Mesenchymal stem cell (in vitro differentiated cells and primary cell): ENCODE results near the gene ADIG.

Experiments used
- DNase-seq: peaks from one replicate; pipeline ENCODE4 v3.0.0-alpha.2; 2013
- H2AFZ ChIP-seq: one replicate; pipeline ENCODE4 v1.6.1; 2013; ENCODE audit warnings: low read depth, mild to moderate bottlenecking, control low read depth, inconsistent platforms, low read length, moderate library complexity
- H2AK5ac ChIP-seq: 2 replicates; pipeline ENCODE4 v1.6.1; 2013; ENCODE audit warnings: low read length, moderate library complexity, mild to moderate bottlenecking, inconsistent platforms; ENCODE audit not compliant: severe bottlenecking
- H2BK120ac ChIP-seq: one replicate; pipeline ENCODE4 v1.6.1; 2013; ENCODE audit warnings: low read depth, mild to moderate bottlenecking, inconsistent platforms, low read length, moderate library complexity
- H2BK12ac ChIP-seq, 2 experiments: one replicate each; pipeline ENCODE4 v1.6.1; 2013; ENCODE audit warnings: inconsistent platforms in 2 of 2, low read length in 2 of 2, mild to moderate bottlenecking in 2 of 2, moderate library complexity in 2 of 2, control low read depth in 1 of 2
- H2BK15ac ChIP-seq: one replicate; pipeline ENCODE4 v1.6.1; 2013; ENCODE audit warnings: mild to moderate bottlenecking, low read depth, inconsistent platforms; ENCODE audit not compliant: poor library complexity, severe bottlenecking
- H2BK5ac ChIP-seq: 2 replicates; pipeline ENCODE4 v1.6.1; 2013; ENCODE audit warnings: low read depth, mild to moderate bottlenecking, low read length, control low read depth, inconsistent platforms; ENCODE audit not compliant: poor library complexity, severe bottlenecking
- H3K14ac ChIP-seq, 2 experiments: one replicate each; pipeline ENCODE4 v1.6.1; 2013; ENCODE audit warnings: inconsistent platforms in 2 of 2, low read length in 2 of 2, control low read depth in 1 of 2, mild to moderate bottlenecking in 1 of 2, moderate library complexity in 1 of 2
- H3K18ac ChIP-seq, 2 experiments: one replicate each; pipeline ENCODE4 v1.6.1; 2013; ENCODE audit warnings: inconsistent platforms in 2 of 2, low read length in 2 of 2, control low read depth in 1 of 2, low read depth in 1 of 2, mild to moderate bottlenecking in 1 of 2
- H3K23ac ChIP-seq, 2 experiments: one replicate each; pipeline ENCODE4 v1.6.1; 2013; ENCODE audit warnings: inconsistent platforms in 2 of 2, low read length in 2 of 2, mild to moderate bottlenecking in 2 of 2, moderate library complexity in 2 of 2, control low read depth in 1 of 2
- H3K27ac ChIP-seq: 2 replicates; pipeline ENCODE4 v1.5.1; 2013; ENCODE audit warnings: mild to moderate bottlenecking, moderate library complexity, low read length, control low read depth, inconsistent platforms; ENCODE audit not compliant: poor library complexity, severe bottlenecking
- H3K27me3 ChIP-seq, 2 experiments: 2 replicates each; pipeline versions ENCODE4 v1.6.1 to v1.7.0; 2013; ENCODE audit warnings: low read length in 2 of 2, mild to moderate bottlenecking in 2 of 2, moderate library complexity in 2 of 2, control low read depth in 1 of 2, inconsistent platforms in 1 of 2; ENCODE audit not compliant: control insufficient read depth in 1 of 2, insufficient read depth in 1 of 2
- H3K36me3 ChIP-seq, 2 experiments: 2 replicates each; pipeline versions ENCODE4 v1.6.1 to v1.7.0; 2013; ENCODE audit warnings: low read length in 2 of 2, control low read depth in 1 of 2, inconsistent platforms in 1 of 2, low read depth in 1 of 2, mild to moderate bottlenecking in 1 of 2; ENCODE audit not compliant: insufficient read depth in 2 of 2, control insufficient read depth in 1 of 2
- H3K4ac ChIP-seq, 2 experiments: one replicate each; pipeline ENCODE4 v1.6.1; 2013; ENCODE audit warnings: inconsistent platforms in 2 of 2, low read length in 2 of 2, mild to moderate bottlenecking in 2 of 2, moderate library complexity in 2 of 2, control low read depth in 1 of 2, low read depth in 1 of 2
- H3K4me1 ChIP-seq: 2 replicates; pipeline ENCODE4 v1.6.1; 2013; ENCODE audit warnings: low read depth, low read length, control low read depth; ENCODE audit not compliant: control insufficient read depth, insufficient read depth
- H3K4me2 ChIP-seq: 2 replicates; pipeline ENCODE4 v1.6.1; 2013; ENCODE audit warnings: low read length, mild to moderate bottlenecking, inconsistent platforms; ENCODE audit not compliant: poor library complexity, severe bottlenecking
- H3K4me3 ChIP-seq, 2 experiments: 2 replicates each; pipeline versions ENCODE4 v1.5.1 to v1.7.0; 2013; ENCODE audit warnings: low read length in 2 of 2, mild to moderate bottlenecking in 2 of 2, control low read depth in 1 of 2, low read depth in 1 of 2; ENCODE audit not compliant: insufficient read depth in 1 of 2
- H3K79me1 ChIP-seq: replicated peaks from 2 replicates; pipeline ENCODE4 v1.6.1; 2013; ENCODE audit warnings: mild to moderate bottlenecking, control low read depth, low read length, inconsistent platforms; ENCODE audit not compliant: poor library complexity, severe bottlenecking
- H3K9ac ChIP-seq: 2 replicates; pipeline ENCODE4 v1.7.0; 2013; ENCODE audit warnings: mild to moderate bottlenecking, low read length, moderate library complexity
- H3K9me3 ChIP-seq: 2 replicates; pipeline ENCODE4 v1.7.0; 2013; ENCODE audit warnings: mild to moderate bottlenecking, low read length; ENCODE audit not compliant: control insufficient read depth
- H4K8ac ChIP-seq: one replicate; pipeline ENCODE4 v1.6.1; 2013; ENCODE audit warnings: inconsistent platforms, mild to moderate bottlenecking, low read length, moderate library complexity
- H4K91ac ChIP-seq: one replicate; pipeline ENCODE4 v1.6.1; 2013; ENCODE audit warnings: mild to moderate bottlenecking, low read length, inconsistent platforms
- WGBS: methylation state at CpG from one replicate; pipeline ENCODE4 v1.1.7; 2013; ENCODE audit warnings: mixed read lengths; 5-methylcytosine and 5-hydroxymethylcytosine counted together

ADIG gene

DNA sequence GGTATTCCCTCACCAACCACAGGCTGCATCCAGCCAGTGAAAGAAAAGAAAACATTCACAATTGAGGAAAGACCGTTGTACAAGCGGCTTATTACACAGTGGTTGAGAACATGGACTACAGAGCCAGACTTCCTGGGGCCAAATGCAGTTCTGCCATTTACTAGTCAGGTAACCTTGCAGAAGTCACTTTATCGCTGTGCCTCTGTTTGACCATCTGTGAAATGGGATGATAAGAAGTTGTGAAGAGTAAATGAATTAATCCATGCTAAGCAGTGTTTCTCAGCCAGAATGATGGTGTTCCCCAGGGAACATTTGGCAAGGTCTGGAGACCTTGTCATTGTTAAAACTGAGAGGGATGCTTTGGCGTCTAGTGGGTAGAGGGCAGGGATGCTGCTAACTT, 35.5 kb downstream of the ADIG start:
- H3K4me2 ChIP-seq: no peak overlapping the region
- H3K23ac ChIP-seq: no peak overlapping the region
- H2BK5ac ChIP-seq: no peak overlapping the region
- H2AFZ ChIP-seq: no peak overlapping the region
- H2BK12ac ChIP-seq: no peak overlapping the region
- no peaks in the 10 kb centered on the region for H3K36me3 ChIP-seq
- H3K27ac ChIP-seq: no peak overlapping the region
- H3K18ac ChIP-seq: no peak overlapping the region
- peaks cover 0 to 82% of the 10 kb centered on the region in 2 experiments for H3K27me3 ChIP-seq
- no peaks in the 10 kb centered on the region for H3K79me1 ChIP-seq
- 94% methylated on average over 4 of the region's 4 CpGs for WGBS
- no peak overlapping the region for H3K14ac ChIP-seq
- no peak overlapping the region for H2BK15ac ChIP-seq
- H2BK120ac ChIP-seq: no peak overlapping the region
- no peak overlapping the region for H3K4ac ChIP-seq
- H2AK5ac ChIP-seq: no peak overlapping the region
- H4K8ac ChIP-seq: no peak overlapping the region
- H3K4me1 ChIP-seq: peaks cover 9% of the 10 kb centered on the region
- H3K9me3 ChIP-seq: no peaks in the 10 kb centered on the region
- no peak overlapping the region for H3K9ac ChIP-seq
- H3K4me3 ChIP-seq: no peak overlapping the region
- no peak overlapping the region for H4K91ac ChIP-seq
- no peak for DNase-seq

DNA sequence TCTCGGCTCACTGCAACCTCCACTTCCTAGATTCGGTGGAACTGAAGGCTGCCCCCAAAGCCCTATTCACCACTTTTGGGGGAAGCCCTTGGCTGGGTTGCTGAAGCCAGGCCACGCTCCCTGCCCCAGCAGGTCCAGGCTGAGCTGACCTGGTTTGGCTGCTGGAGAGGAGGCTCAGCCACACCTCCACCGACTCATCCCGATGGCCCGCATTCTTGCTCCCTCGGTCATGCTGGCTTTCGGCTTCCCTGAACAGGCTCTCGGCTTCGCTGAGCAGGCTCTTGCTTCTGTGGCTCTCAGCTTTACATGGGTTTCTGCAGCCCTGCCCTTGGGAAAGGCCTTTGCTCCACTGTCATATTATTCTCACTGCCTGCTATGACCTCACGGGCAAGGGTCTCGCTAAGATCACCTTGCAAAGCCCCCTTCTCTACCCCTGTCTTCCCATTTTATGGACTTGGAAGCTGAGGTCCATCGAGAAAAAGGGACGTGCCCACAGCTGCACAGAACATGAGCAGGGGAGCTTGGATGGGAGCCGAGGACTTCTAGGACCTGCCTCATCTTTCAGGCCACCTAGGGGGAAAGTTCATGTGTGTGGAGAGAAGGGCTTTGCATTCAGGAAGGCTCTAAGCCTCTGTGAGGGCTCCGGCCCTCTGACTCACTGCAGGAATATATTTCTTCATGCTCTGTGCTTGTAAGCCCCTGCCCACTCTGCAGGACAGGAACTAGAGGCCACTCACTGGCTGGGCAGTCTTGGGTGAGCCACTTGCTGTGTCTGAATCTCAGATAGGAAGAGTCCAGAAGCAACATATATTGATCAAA, 36.2 kb downstream of the ADIG start:
- 64% methylated on average over 16 of the region's 16 CpGs for WGBS
- no peak overlapping the region for H2BK12ac ChIP-seq
- no peaks in the 10 kb centered on the region for H3K36me3 ChIP-seq
- peaks cover 0 to 86% of the 10 kb centered on the region in 2 experiments for H3K27me3 ChIP-seq
- no peak overlapping the region for H2AFZ ChIP-seq
- peak overlapping the region; percentile 28 for H2AK5ac ChIP-seq
- no peak overlapping the region for H3K9ac ChIP-seq
- no peak overlapping the region for H3K18ac ChIP-seq
- H3K9me3 ChIP-seq: no peaks in the 10 kb centered on the region
- no peak overlapping the region for H2BK120ac ChIP-seq
- H3K23ac ChIP-seq: no peak overlapping the region
- H3K4me3 ChIP-seq: no peak overlapping the region
- no peak overlapping the region for H4K91ac ChIP-seq
- H3K79me1 ChIP-seq: no peaks in the 10 kb centered on the region
- H3K14ac ChIP-seq: no peak overlapping the region
- no peak overlapping the region for H2BK15ac ChIP-seq
- H2BK5ac ChIP-seq: peak overlapping the region; percentile 71
- H3K27ac ChIP-seq: peak overlapping the region; percentile 84
- peaks cover 10% of the 10 kb centered on the region for H3K4me1 ChIP-seq
- DNase-seq: peak; percentile 8
- H3K4me2 ChIP-seq: no peak overlapping the region
- H4K8ac ChIP-seq: no peak overlapping the region
- H3K4ac ChIP-seq: no peak overlapping the region

DNA sequence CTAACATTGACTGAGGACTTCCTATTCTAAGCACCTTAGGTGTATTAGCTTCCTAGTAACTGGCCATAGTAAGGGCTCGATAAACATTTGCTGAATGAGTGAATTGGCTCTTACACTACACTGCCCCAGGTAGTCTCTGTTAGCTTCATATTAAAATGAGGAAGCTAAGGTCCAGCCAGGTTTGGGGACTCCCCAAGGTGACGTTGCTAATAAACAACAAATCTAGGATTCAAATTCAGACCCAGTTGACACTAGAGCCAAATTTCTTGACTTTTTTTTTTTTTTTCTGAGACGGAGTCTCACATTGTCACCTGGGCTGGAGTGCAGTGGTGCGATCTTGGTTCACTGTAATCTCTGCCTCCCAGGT, 36.8 kb downstream of the ADIG start:
- H2BK12ac ChIP-seq: no peak overlapping the region
- H3K79me1 ChIP-seq: no peaks in the 10 kb centered on the region
- no peak overlapping the region for H3K18ac ChIP-seq
- H3K4ac ChIP-seq: no peak overlapping the region
- no peak overlapping the region for H3K4me2 ChIP-seq
- H3K23ac ChIP-seq: no peak overlapping the region
- H2BK15ac ChIP-seq: no peak overlapping the region
- H2AK5ac ChIP-seq: no peak overlapping the region
- peak overlapping the region; percentile 84 for H3K27ac ChIP-seq
- H2BK5ac ChIP-seq: no peak overlapping the region
- H3K4me3 ChIP-seq: no peak overlapping the region
- WGBS: 93% methylated on average over 4 of the region's 4 CpGs
- no peak overlapping the region for H4K91ac ChIP-seq
- no peak overlapping the region for H2AFZ ChIP-seq
- no peaks in the 10 kb centered on the region for H3K36me3 ChIP-seq
- H3K9me3 ChIP-seq: no peaks in the 10 kb centered on the region
- H3K9ac ChIP-seq: no peak overlapping the region
- peaks cover 0 to 86% of the 10 kb centered on the region in 2 experiments for H3K27me3 ChIP-seq
- no peak overlapping the region for H4K8ac ChIP-seq
- H3K14ac ChIP-seq: no peak overlapping the region
- peaks cover 14% of the 10 kb centered on the region for H3K4me1 ChIP-seq
- no peak for DNase-seq
- no peak overlapping the region for H2BK120ac ChIP-seq

DNA sequence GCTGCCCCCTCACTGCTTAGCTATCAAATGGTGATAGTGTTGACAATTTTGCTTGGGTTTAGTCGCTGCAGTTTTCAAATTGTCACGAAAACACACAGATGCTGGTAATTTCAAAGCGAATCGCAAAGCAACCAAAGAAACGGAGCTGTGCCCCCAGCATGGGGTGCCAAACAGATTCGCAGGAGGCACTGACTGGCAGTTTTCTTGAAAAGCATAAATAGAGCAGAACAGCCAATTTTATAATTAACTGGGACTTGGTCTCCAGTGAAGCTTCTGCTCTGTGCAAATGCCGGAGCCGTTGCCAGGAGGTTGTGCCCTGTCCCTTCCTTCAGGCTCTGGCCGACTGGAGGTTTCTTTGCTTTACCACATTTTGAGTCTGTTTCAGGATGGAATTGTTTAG, 39.4 kb downstream of the ADIG start:
- no peaks in the 10 kb centered on the region for H3K79me1 ChIP-seq
- WGBS: 84% methylated on average over 9 of the region's 9 CpGs
- no peak overlapping the region for H3K23ac ChIP-seq
- no peaks in the 10 kb centered on the region for H3K36me3 ChIP-seq
- H3K4ac ChIP-seq: no peak overlapping the region
- no peak for DNase-seq
- H3K27ac ChIP-seq: no peak overlapping the region
- H2AK5ac ChIP-seq: peak overlapping the region; percentile 21
- H2BK15ac ChIP-seq: no peak overlapping the region
- H3K4me2 ChIP-seq: no peak overlapping the region
- no peak overlapping the region for H3K4me3 ChIP-seq
- peaks cover 0 to 79% of the 10 kb centered on the region in 2 experiments for H3K27me3 ChIP-seq
- H4K8ac ChIP-seq: no peak overlapping the region
- H3K9me3 ChIP-seq: no peaks in the 10 kb centered on the region
- H3K9ac ChIP-seq: no peak overlapping the region
- no peak overlapping the region for H2BK5ac ChIP-seq
- H2BK120ac ChIP-seq: no peak overlapping the region
- no peak overlapping the region for H2AFZ ChIP-seq
- H3K4me1 ChIP-seq: peaks cover 21% of the 10 kb centered on the region
- no peak overlapping the region for H4K91ac ChIP-seq
- H3K18ac ChIP-seq: no peak overlapping the region
- H3K14ac ChIP-seq: no peak overlapping the region
- no peak overlapping the region for H2BK12ac ChIP-seq
